Peyer's patch (tissue), 4 donors: Measurements from ENCODE around the gene ACTRT3.

Experiments
- POLR2A ChIP-seq, 2 donors: fragments of 450-650 bp; IDR thresholded peaks; one replicate each; pipeline ENCODE4 v1.5.1; 2017; ENCODE audit warnings: antibody characterized with exemption in 2 of 2, mild to moderate bottlenecking in 2 of 2, moderate library complexity in 2 of 2
- TF ChIP-seq, protein P1 (sequence below), 6 experiments: fragments of 450-650 bp in 4 of 6; fragments of 200-600 bp in 2 of 6; sonication (generic) in 1 of 6; IDR thresholded peaks; one replicate each; pipeline ENCODE4 v1.5.1; 2017 to 2019; ENCODE audit warnings: antibody characterized with exemption in 6 of 6, mild to moderate bottlenecking in 3 of 6, moderate library complexity in 1 of 6

DNA sequence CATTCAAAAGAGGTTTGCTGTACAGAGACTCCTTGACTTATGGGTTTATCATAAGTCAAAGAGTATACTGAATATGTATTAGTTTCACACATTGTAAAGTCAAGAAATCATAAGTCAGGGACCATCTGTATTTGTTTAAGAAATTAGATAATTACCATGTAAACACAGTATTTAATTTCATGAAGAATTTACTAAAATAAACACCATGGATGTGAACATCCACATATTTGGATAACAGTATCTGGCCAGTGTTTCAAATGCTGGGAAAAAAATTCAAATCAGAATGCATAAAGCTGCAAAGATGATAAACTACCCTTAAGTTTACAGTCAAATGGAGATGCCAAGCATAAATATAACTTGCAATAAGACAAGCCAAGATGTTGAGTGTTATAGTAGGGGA, 20.9 kb upstream of the ACTRT3 start:
- no peak for TF ChIP-seq POLR2A (IDR thresholded peaks at IDR 0.05)
- TF ChIP-seq, protein P1, sequence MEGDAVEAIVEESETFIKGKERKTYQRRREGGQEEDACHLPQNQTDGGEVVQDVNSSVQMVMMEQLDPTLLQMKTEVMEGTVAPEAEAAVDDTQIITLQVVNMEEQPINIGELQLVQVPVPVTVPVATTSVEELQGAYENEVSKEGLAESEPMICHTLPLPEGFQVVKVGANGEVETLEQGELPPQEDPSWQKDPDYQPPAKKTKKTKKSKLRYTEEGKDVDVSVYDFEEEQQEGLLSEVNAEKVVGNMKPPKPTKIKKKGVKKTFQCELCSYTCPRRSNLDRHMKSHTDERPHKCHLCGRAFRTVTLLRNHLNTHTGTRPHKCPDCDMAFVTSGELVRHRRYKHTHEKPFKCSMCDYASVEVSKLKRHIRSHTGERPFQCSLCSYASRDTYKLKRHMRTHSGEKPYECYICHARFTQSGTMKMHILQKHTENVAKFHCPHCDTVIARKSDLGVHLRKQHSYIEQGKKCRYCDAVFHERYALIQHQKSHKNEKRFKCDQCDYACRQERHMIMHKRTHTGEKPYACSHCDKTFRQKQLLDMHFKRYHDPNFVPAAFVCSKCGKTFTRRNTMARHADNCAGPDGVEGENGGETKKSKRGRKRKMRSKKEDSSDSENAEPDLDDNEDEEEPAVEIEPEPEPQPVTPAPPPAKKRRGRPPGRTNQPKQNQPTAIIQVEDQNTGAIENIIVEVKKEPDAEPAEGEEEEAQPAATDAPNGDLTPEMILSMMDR (IDR thresholded peaks at IDR 0.05), result no peak
